SW 1271 (cell line): ENCODE data around the gene IL1A.

Source experiments
- DNase-seq, 2 experiments: peaks; one replicate each; lab custom pipeline; 2025; lab: John Stamatoyannopoulos, UW

IL1A gene

GRCh38 chr2:112818094-112818902 is 34.0 kb upstream of the IL1A start:
- DNase-seq = no peak

- no peak for DNase-seq
These were observed 32.9 kb upstream of the IL1A start for GRCh38 chr2:112817082-112817689.

GRCh38 chr2:112814278-112814677 is 30.0 kb upstream of the IL1A start:
- DNase-seq = peak; percentile 23 to 57

- no peak for DNase-seq
These were observed 29.1 kb upstream of the IL1A start for GRCh38 chr2:112813280-112813966.

- DNase-seq = no peak
These were observed 28.3 kb upstream of the IL1A start for GRCh38 chr2:112812318-112813267.

GRCh38 chr2:112811841-112812306 is 27.6 kb upstream of the IL1A start:
- peak; percentile 86 to 93 for DNase-seq

GRCh38 chr2:112811276-112811831 is 27.1 kb upstream of the IL1A start:
- no peak for DNase-seq

GRCh38 chr2:112809112-112809511 is 24.8 kb upstream of the IL1A start:
- DNase-seq = no peak

GRCh38 chr2:112807233-112807807 is 23.0 kb upstream of the IL1A start:
- DNase-seq = no peak

- no peak for DNase-seq
These were observed 21.2 kb upstream of the IL1A start for GRCh38 chr2:112805542-112805941.

GRCh38 chr2:112803691-112804521 is 19.6 kb upstream of the IL1A start:
- DNase-seq = peak; percentile 28 to 43

- DNase-seq = no peak
These were observed 16.7 kb upstream of the IL1A start for GRCh38 chr2:112800881-112801583.

- DNase-seq = no peak
These were observed 15.0 kb upstream of the IL1A start for GRCh38 chr2:112798979-112799975.

GRCh38 chr2:112796486-112796885 is 12.2 kb upstream of the IL1A start:
- no peak for DNase-seq

- DNase-seq = no peak
These were observed 11.5 kb upstream of the IL1A start for GRCh38 chr2:112795774-112796173.

- no peak for DNase-seq
These were observed 10.5 kb upstream of the IL1A start for GRCh38 chr2:112794841-112795240.

- peak; percentile 10 to 51 for DNase-seq
These were observed 9.9 kb upstream of the IL1A start for GRCh38 chr2:112794131-112794733.
